Chondrocyte (in vitro differentiated cells): ENCODE measurements around the gene CCDC148. TPM values are rescaled to one million over a fixed set of nuclear protein-coding genes. Genes with fewer than 3 reads are reported as not detected.
A peak's percentile ranks its signal among the peaks of the same experiment; 100 is the strongest.

Experiments
- DNase-seq: peaks from one replicate; pipeline ENCODE4 v3.0.0; 2021; ENCODE audit warnings: mixed read lengths, low spot score
- H3K27ac Mint-ChIP-seq: one replicate; pipeline ENCODE4 v1.8.0; 2021; ENCODE audit warnings: mild to moderate bottlenecking, moderate library complexity, mixed read lengths; ENCODE audit not compliant: unreplicated experiment
- H3K27me3 Mint-ChIP-seq: 2 replicates; pipeline ENCODE4 v1.8.0; 2021; ENCODE audit warnings: low read depth, mixed read lengths
- H3K36me3 Mint-ChIP-seq: 2 replicates; pipeline ENCODE4 v1.8.0; 2021; ENCODE audit warnings: low read depth, mixed read lengths
- H3K4me1 Mint-ChIP-seq: 2 replicates; pipeline ENCODE4 v1.8.0; 2021; ENCODE audit warnings: low read depth, mild to moderate bottlenecking, mixed read lengths
- H3K4me3 Mint-ChIP-seq: one replicate; pipeline ENCODE4 v1.8.0; 2021; ENCODE audit warnings: mild to moderate bottlenecking, moderate library complexity, mixed read lengths; ENCODE audit not compliant: unreplicated experiment
- H3K9me3 Mint-ChIP-seq: 2 replicates; pipeline ENCODE4 v1.8.0; 2021; ENCODE audit warnings: low read depth, mixed read lengths
- CTCF ChIP-seq: fragments of 200-600 bp; sonication (generic); IDR thresholded peaks from 2 replicates; pipeline ENCODE4 v1.5.0; 2021; ENCODE audit warnings: antibody characterized with exemption, mild to moderate bottlenecking, moderate library complexity
- total RNA-seq: library from RNA; stranded (reverse); gene quantifications from 3 replicates; pipeline ENCODE4 v1.2.1, GENCODE V29; 2021

CCDC148 gene
- total RNA-seq, 1 donor from 2014 or later: 0.52 TPM

GRCh38 chr2:158500333-158500732, 43.8 kb upstream of the CCDC148 start:
- Mint-ChIP-seq H3K36me3 (no peaks in the 10 kb centered on the region), H3K9me3 (no peaks in the 10 kb centered on the region), H3K27me3 (no peaks in the 10 kb centered on the region), H3K4me1 (peaks cover 83% of the 10 kb centered on the region), H3K4me3 (no peak overlapping the region), H3K27ac (peak overlapping the region; percentile 81)
- DNase-seq: no peak
- peak; percentile 47 for TF ChIP-seq CTCF

GRCh38 chr2:158499383-158499782, 42.8 kb upstream of the CCDC148 start:
- DNase-seq: no peak
- Mint-ChIP-seq H3K27me3 (no peaks in the 10 kb centered on the region), H3K36me3 (no peaks in the 10 kb centered on the region), H3K4me1 (peaks cover 86% of the 10 kb centered on the region), H3K27ac (no peak overlapping the region), H3K4me3 (no peak overlapping the region), H3K9me3 (no peaks in the 10 kb centered on the region)
- no peak for TF ChIP-seq CTCF

- no peak overlapping the region for H3K4me3 Mint-ChIP-seq
- H3K27me3 Mint-ChIP-seq: no peaks in the 10 kb centered on the region
- H3K4me1 Mint-ChIP-seq: peaks cover 85% of the 10 kb centered on the region
- TF ChIP-seq CTCF: no peak
- no peaks in the 10 kb centered on the region for H3K9me3 Mint-ChIP-seq
- DNase-seq: no peak
- H3K27ac Mint-ChIP-seq: peak overlapping the region; percentile 56
- H3K36me3 Mint-ChIP-seq: no peaks in the 10 kb centered on the region
Observed at GRCh38 chr2:158498749-158499136, 42.2 kb upstream of the CCDC148 start.

GRCh38 chr2:158498043-158498748, 41.6 kb upstream of the CCDC148 start:
- Mint-ChIP-seq H3K4me1 (peaks cover 85% of the 10 kb centered on the region), H3K36me3 (no peaks in the 10 kb centered on the region), H3K9me3 (no peaks in the 10 kb centered on the region), H3K27me3 (no peaks in the 10 kb centered on the region), H3K4me3 (no peak overlapping the region), H3K27ac (peak overlapping the region; percentile 70)
- no peak for DNase-seq
- no peak for TF ChIP-seq CTCF

GRCh38 chr2:158497486-158497885, 40.9 kb upstream of the CCDC148 start:
- Mint-ChIP-seq H3K4me3 (no peak overlapping the region), H3K36me3 (no peaks in the 10 kb centered on the region), H3K4me1 (peaks cover 80% of the 10 kb centered on the region), H3K9me3 (no peaks in the 10 kb centered on the region), H3K27me3 (no peaks in the 10 kb centered on the region), H3K27ac (peak overlapping the region; percentile 70)
- DNase-seq: no peak
- TF ChIP-seq CTCF: no peak
